PC-9 (cell line): ENCODE results near the gene ESRRG. TPM values are rescaled to one million over a fixed set of nuclear protein-coding genes. Genes with fewer than 3 reads are reported as not detected.
A peak's percentile ranks its signal among the peaks of the same experiment; 100 is the strongest.

ENCODE experiments used
- BruUV-seq: library from RNA; stranded (reverse); fragments of 400-500 nt; replicated peaks from 2 replicates; lab custom pipeline; 2021; lab: Mats Ljungman, UMichigan
- CTCF ChIA-PET: fragments of 300-600 bp; sonication (Branson Sonifier 250); formaldehyde crosslinking; loops from one replicate; lab custom pipeline; 2022; ENCODE audit warnings: antibody characterized with exemption; lab: Charles Lee
- POLR2A ChIA-PET: fragments of 300-600 bp; sonication (Branson Sonifier 250); formaldehyde crosslinking; loops from one replicate; lab custom pipeline; 2022; ENCODE audit warnings: antibody characterized with exemption; ENCODE audit not compliant: unreplicated experiment; lab: Charles Lee
- DNase-seq, 2 experiments: peaks; one replicate each; pipeline versions ENCODE4 v3.0.0 to v3.0.0-alpha.2; 2015 to 2022; ENCODE audit warnings: mixed read lengths in 1 of 2
- H2AFZ ChIP-seq: fragments of 200-600 bp; sonication (generic); 2 replicates; pipeline ENCODE4 v1.8.1; 2017; ENCODE audit warnings: antibody characterized with exemption
- H3F3A ChIP-seq: fragments of 200-600 bp; sonication (generic); 2 replicates; pipeline ENCODE4 v1.8.1; 2017; ENCODE audit warnings: antibody characterized with exemption, mild to moderate bottlenecking, low read depth; ENCODE audit not compliant: insufficient read depth
- H3K27ac ChIP-seq: fragments of 200-600 bp; sonication (generic); 2 replicates; pipeline ENCODE4 v1.6.1; 2016; ENCODE audit warnings: mixed run types
- H3K27me3 ChIP-seq: fragments of 200-600 bp; sonication (generic); 2 replicates; pipeline ENCODE4 v1.6.1; 2016; ENCODE audit warnings: low read depth, mixed run types; ENCODE audit not compliant: insufficient read depth
- H3K36me3 ChIP-seq: fragments of 200-600 bp; sonication (generic); 2 replicates; pipeline ENCODE4 v1.6.1; 2016; ENCODE audit warnings: low read depth, mixed run types
- H3K4me1 ChIP-seq: fragments of 200-600 bp; sonication (generic); replicated peaks from 2 replicates; pipeline ENCODE4 v1.6.1; 2016; ENCODE audit warnings: mixed run types; ENCODE audit not compliant: insufficient read depth
- H3K4me2 ChIP-seq: fragments of 200-600 bp; sonication (generic); 2 replicates; pipeline ENCODE4 v1.6.1; 2017; ENCODE audit warnings: mixed run types
- H3K4me3 ChIP-seq: fragments of 200-600 bp; sonication (generic); 2 replicates; pipeline ENCODE4 v1.6.1; 2016; ENCODE audit warnings: mixed run types
- H3K79me2 ChIP-seq: fragments of 200-600 bp; sonication (generic); 2 replicates; pipeline ENCODE4 v1.6.1; 2017; ENCODE audit warnings: low read depth, mixed run types
- H3K9me2 ChIP-seq: fragments of 200-600 bp; sonication (generic); 2 replicates; pipeline ENCODE4 v1.8.1; 2017; ENCODE audit warnings: mild to moderate bottlenecking; ENCODE audit not compliant: insufficient read depth
- H3K9me3 ChIP-seq: fragments of 200-600 bp; sonication (generic); 2 replicates; pipeline ENCODE4 v1.8.1; 2016; ENCODE audit warnings: low read depth; ENCODE audit not compliant: insufficient read depth
- H4K20me1 ChIP-seq: fragments of 200-600 bp; sonication (generic); 2 replicates; pipeline ENCODE4 v1.8.1; 2017; ENCODE audit not compliant: insufficient read depth
- EZH2 ChIP-seq: fragments of 200-600 bp; sonication (generic); IDR thresholded peaks from 2 replicates; pipeline ENCODE4 v1.8.0; 2017; ENCODE audit warnings: antibody characterized with exemption, low read depth
- intact Hi-C: fragments of 100-400 bp; cut with micrococcal nuclease; formaldehyde crosslinking; loops from one replicate; pipeline ENCODE4 v1.10.0; 2022; ENCODE audit not compliant: unreplicated experiment
- total RNA-seq: library from RNA; stranded (reverse); gene quantifications from 2 replicates; pipeline ENCODE4 v1.2.3, GENCODE V29; 2021
- TF ChIP-seq, protein P1 (sequence below): fragments of 200-600 bp; sonication (generic); conservative IDR thresholded peaks from 2 replicates; pipeline ENCODE4 v1.6.1; 2017; ENCODE audit warnings: mixed run types, antibody characterized with exemption, mild to moderate bottlenecking, moderate library complexity

ESRRG gene
- total RNA-seq, 1 experiment from 2014 or later: not detected

DNA sequence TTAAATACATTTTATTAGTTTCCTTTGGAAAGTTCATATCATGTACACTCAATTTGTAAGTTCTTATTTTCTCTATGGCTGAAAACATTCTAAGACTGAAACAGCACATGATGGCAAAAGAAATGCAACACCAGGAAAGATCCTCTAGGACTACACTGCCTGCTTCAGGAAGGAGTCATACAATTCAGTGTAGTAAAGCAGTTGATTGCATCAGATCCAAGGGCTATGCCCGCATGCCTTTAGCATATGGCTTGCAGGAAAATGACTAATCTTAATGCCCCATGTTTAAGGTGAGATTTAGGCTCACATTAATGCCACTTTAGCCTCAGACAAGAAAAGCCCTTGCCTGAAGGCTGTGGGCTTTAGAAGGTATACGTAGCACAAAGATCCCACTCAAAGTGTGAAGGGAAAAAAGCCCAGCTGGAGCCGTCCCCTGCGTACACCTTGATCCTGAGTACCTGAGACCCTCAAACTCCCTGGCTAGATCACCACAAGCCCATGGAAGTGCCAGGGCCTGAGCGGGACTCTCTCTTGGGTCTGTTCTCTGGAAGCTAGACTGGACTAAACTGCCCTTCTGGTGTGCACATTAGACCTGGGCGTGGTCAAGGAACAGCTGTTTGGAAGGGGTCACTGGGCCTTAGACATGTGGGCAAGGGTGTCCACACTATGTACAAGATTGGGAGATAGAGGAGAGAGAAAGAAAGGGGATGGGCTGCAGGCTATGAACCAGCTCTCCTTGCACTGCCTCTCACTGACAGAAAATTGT, 52.9 kb downstream of the ESRRG start:
- H3K4me3 ChIP-seq: no peak overlapping the region
- no peak overlapping the region for H3K27ac ChIP-seq
- TF ChIP-seq, protein P1, sequence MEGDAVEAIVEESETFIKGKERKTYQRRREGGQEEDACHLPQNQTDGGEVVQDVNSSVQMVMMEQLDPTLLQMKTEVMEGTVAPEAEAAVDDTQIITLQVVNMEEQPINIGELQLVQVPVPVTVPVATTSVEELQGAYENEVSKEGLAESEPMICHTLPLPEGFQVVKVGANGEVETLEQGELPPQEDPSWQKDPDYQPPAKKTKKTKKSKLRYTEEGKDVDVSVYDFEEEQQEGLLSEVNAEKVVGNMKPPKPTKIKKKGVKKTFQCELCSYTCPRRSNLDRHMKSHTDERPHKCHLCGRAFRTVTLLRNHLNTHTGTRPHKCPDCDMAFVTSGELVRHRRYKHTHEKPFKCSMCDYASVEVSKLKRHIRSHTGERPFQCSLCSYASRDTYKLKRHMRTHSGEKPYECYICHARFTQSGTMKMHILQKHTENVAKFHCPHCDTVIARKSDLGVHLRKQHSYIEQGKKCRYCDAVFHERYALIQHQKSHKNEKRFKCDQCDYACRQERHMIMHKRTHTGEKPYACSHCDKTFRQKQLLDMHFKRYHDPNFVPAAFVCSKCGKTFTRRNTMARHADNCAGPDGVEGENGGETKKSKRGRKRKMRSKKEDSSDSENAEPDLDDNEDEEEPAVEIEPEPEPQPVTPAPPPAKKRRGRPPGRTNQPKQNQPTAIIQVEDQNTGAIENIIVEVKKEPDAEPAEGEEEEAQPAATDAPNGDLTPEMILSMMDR: 0 out of 2 replicates have a peak, but pooled peaks have one; percentile 21
- no peak for TF ChIP-seq EZH2
- CTCF ChIA-PET: no interaction called here
- no peaks in the 10 kb centered on the region; the same call in 1 of the 2 replicates for H3K9me2 ChIP-seq
- no peaks in the 10 kb centered on the region for H3K36me3 ChIP-seq
- no peaks in the 10 kb centered on the region for H4K20me1 ChIP-seq
- intact Hi-C loops: no loop called here
- no peaks in the 10 kb centered on the region for H3K79me2 ChIP-seq
- no peaks in the 10 kb centered on the region for H3K9me3 ChIP-seq
- no TSS peak for BruUV-seq
- no peak for DNase-seq
- no peak overlapping the region for H2AFZ ChIP-seq
- H3K27me3 ChIP-seq: no peaks in the 10 kb centered on the region
- H3F3A ChIP-seq: no peaks in the 10 kb centered on the region
- POLR2A ChIA-PET: no interaction called here
- H3K4me1 ChIP-seq: no peaks in the 10 kb centered on the region
- H3K4me2 ChIP-seq: no peak overlapping the region

DNA sequence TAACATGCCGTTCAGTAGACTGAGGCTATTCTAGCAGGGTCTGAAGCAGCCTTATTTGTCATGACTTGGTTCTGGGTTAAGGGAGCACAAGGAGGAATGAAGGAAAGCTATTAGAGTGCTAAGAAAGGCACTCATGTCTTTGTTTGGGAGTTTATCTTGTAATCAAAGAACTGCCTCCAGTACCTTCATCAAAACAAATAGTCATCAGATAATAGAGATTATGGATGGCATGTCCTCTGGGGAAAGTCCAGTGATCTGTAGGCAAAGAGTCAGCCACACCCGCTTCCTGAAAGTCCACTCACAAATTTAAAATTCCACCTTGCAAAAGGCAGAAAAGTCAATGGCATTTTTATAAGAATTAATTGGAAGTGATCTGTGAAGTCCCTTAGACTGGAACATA, 56.8 kb downstream of the ESRRG start:
- no peaks in the 10 kb centered on the region for H4K20me1 ChIP-seq
- POLR2A ChIA-PET: no interaction called here
- no peak overlapping the region for H3K4me2 ChIP-seq
- no peak overlapping the region for H2AFZ ChIP-seq
- intact Hi-C loops: no loop called here
- no peaks in the 10 kb centered on the region for H3K79me2 ChIP-seq
- H3K4me3 ChIP-seq: no peak overlapping the region
- no peak overlapping the region for H3K27ac ChIP-seq
- DNase-seq: no peak
- no peaks in the 10 kb centered on the region for H3K9me3 ChIP-seq
- no TSS peak for BruUV-seq
- no peaks in the 10 kb centered on the region for H3K36me3 ChIP-seq
- no peaks in the 10 kb centered on the region for H3F3A ChIP-seq
- no peaks in the 10 kb centered on the region for H3K4me1 ChIP-seq
- TF ChIP-seq EZH2: no peak
- TF ChIP-seq, protein P1: no peak
- CTCF ChIA-PET: no interaction called here
- H3K27me3 ChIP-seq: no peaks in the 10 kb centered on the region
- H3K9me2 ChIP-seq: no peaks in the 10 kb centered on the region

DNA sequence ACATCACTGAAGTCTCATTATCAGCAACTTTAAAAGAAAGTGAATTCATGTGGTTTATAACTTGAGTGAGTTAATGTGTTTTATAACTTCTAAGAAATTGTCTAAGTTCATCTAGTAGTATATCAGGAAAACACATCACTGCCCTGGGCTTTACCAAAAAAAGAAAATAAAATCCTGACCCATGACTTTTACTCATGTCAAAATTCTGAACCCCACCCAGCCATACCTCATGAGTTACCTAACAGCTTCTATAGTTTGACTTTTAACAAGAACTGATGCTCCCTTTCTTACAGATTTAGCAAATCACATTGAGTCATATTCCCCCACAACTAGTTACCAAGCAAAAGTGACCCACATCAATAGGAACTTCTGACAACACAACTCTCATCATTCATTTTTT, 57.4 kb downstream of the ESRRG start:
- no peaks in the 10 kb centered on the region for H3K4me1 ChIP-seq
- POLR2A ChIA-PET: no interaction called here

More for the DNA sequence above, 57.4 kb downstream of the ESRRG start:
- CTCF ChIA-PET: no interaction called here
- no peaks in the 10 kb centered on the region for H3K27me3 ChIP-seq
- no peak overlapping the region for H3K27ac ChIP-seq
- H3K9me2 ChIP-seq: no peaks in the 10 kb centered on the region
- intact Hi-C loops: no loop called here
- H3K36me3 ChIP-seq: no peaks in the 10 kb centered on the region
- H3K79me2 ChIP-seq: no peaks in the 10 kb centered on the region
- H4K20me1 ChIP-seq: no peaks in the 10 kb centered on the region
- no peak overlapping the region for H2AFZ ChIP-seq
- no peak for DNase-seq
- no peaks in the 10 kb centered on the region for H3F3A ChIP-seq
- H3K4me3 ChIP-seq: no peak overlapping the region
- TF ChIP-seq, protein P1: no peak
- TF ChIP-seq EZH2: no peak
- BruUV-seq: no TSS peak
- H3K4me2 ChIP-seq: no peak overlapping the region
- no peaks in the 10 kb centered on the region for H3K9me3 ChIP-seq
